ENCODE data around the gene ARHGDIB. TPM values are rescaled to one million over a fixed set of nuclear protein-coding genes. Genes with fewer than 3 reads are reported as not detected.

Gene ARHGDIB
- total and polyA plus RNA-seq, 7 donors: 23.9 to 44.0 (median 32.4) TPM

GRCh38 chr12:14954269-14954668 is 7.1 kb downstream of the ARHGDIB start:
- Histone ChIP-seq H3K36me3 (ENCODE audit: insufficient read depth in 1 of 2, low read depth in 1 of 2) (no peaks in the 10 kb centered on the region), H3K27ac (no peak overlapping the region), H3K27me3 (ENCODE audit: insufficient read depth in 3 of 3, low read length in 2 of 3) (no peaks in the 10 kb centered on the region), H3K9me3 (no peaks in the 10 kb centered on the region), H3K4me1 (peaks cover 3% of the 10 kb centered on the region), H3K4me3 (no peak overlapping the region)
- ATAC-seq: no peak
- TF ChIP-seq CTCF (IDR thresholded peaks at IDR 0.05): no peak
- no peak for DNase-seq
- 78 to 83% (median 81%) methylated on average over 4 of the region's 4 CpGs for WGBS, 3 donors
- intact Hi-C loops (cut with DNase I): no loop called here

GRCh38 chr12:14953752-14954151 is 7.6 kb downstream of the ARHGDIB start:
- Histone ChIP-seq H3K4me3 (no peak overlapping the region), H3K36me3 (ENCODE audit: insufficient read depth in 1 of 2, low read depth in 1 of 2) (no peaks in the 10 kb centered on the region), H3K4me1 (peaks cover 8% of the 10 kb centered on the region), H3K27ac (no peak overlapping the region), H3K9me3 (no peaks in the 10 kb centered on the region), H3K27me3 (ENCODE audit: insufficient read depth in 3 of 3, low read length in 2 of 3) (no peaks in the 10 kb centered on the region)
- DNase-seq (no peak), ATAC-seq (no peak)
- intact Hi-C loops (cut with DNase I): no loop called here
- WGBS, 3 donors: 65 to 77% (median 70%) methylated on average over 1 of the region's 1 CpG
- TF ChIP-seq CTCF (IDR thresholded peaks at IDR 0.05): no peak

GRCh38 chr12:14952299-14952921 is 9.0 kb downstream of the ARHGDIB start:
- no peaks in the 10 kb centered on the region for H3K9me3 ChIP-seq
- ATAC-seq (peak in 3 of 4 donors; percentile 51 to 64 (median 59)), DNase-seq (no peak)
- no peak for TF ChIP-seq CTCF (IDR thresholded peaks at IDR 0.05)
- intact Hi-C loops (cut with DNase I): no loop called here
- no peaks in the 10 kb centered on the region for H3K27me3 ChIP-seq (ENCODE audit: insufficient read depth in 3 of 3, low read length in 2 of 3)
- WGBS, 3 donors: 62 to 74% (median 67%) methylated on average over 7 of the region's 7 CpGs
- H3K4me3 ChIP-seq: no peak overlapping the region
- peaks cover 8% of the 10 kb centered on the region for H3K4me1 ChIP-seq
- H3K36me3 ChIP-seq (ENCODE audit: insufficient read depth in 1 of 2, low read depth in 1 of 2): peaks cover 0 to 4% of the 10 kb centered on the region in 2 donors
- H3K27ac ChIP-seq: peak overlapping the region; percentile 61

- H3K9me3 ChIP-seq: no peaks in the 10 kb centered on the region
- no peak overlapping the region for H3K4me3 ChIP-seq
- DNase-seq (no peak), ATAC-seq (no peak)
- WGBS, 3 donors: 24 to 38% (median 26%) methylated on average over 1 of the region's 1 CpG
- H3K4me1 ChIP-seq: peaks cover 8% of the 10 kb centered on the region
- H3K27me3 ChIP-seq (ENCODE audit: insufficient read depth in 3 of 3, low read length in 2 of 3): no peaks in the 10 kb centered on the region
- H3K27ac ChIP-seq: peak overlapping the region; percentile 61
- intact Hi-C loops (cut with DNase I): no loop called here
- no peak for TF ChIP-seq CTCF (IDR thresholded peaks at IDR 0.05)
- peaks cover 0 to 10% of the 10 kb centered on the region in 2 donors for H3K36me3 ChIP-seq (ENCODE audit: insufficient read depth in 1 of 2, low read depth in 1 of 2)
Measured at GRCh38 chr12:14951851-14952250, 9.6 kb downstream of the ARHGDIB start.
